Activated CD4-positive, alpha-beta T cell treated with anti-CD3 and anti-CD28 coated beads for 36 hours (primary cell): ENCODE measurements around the gene LRRC8A. TPM values are rescaled to one million over a fixed set of nuclear protein-coding genes. Genes with fewer than 3 reads are reported as not detected.

Source experiments
- ATAC-seq: fragments of 200-7000 bp; cut with Tn5 transposase; one replicate; pipeline ENCODE4 v1.10.0; 2021; ENCODE audit warnings: mild to moderate bottlenecking, moderate library complexity
- CTCF ChIA-PET: fragments of 350-600 bp; sonication (Branson Sonifier 250); formaldehyde crosslinking; loops from one replicate; lab custom pipeline; 2021; ENCODE audit warnings: antibody characterized with exemption; lab: Charles Lee
- POLR2A ChIA-PET: fragments of 350-600 bp; sonication (Branson Sonifier 250); formaldehyde crosslinking; loops from one replicate; lab custom pipeline; 2021; ENCODE audit warnings: antibody characterized with exemption, inconsistent platforms; lab: Charles Lee
- DNase-seq: peaks from one replicate; pipeline ENCODE4 v3.0.0-alpha.2; 2020
- H3K27ac Mint-ChIP-seq: one replicate; pipeline ENCODE4 v1.8.0; 2021; ENCODE audit warnings: mixed read lengths
- H3K27me3 Mint-ChIP-seq: one replicate; pipeline ENCODE4 v1.8.0; 2021; ENCODE audit warnings: mixed read lengths
- H3K36me3 Mint-ChIP-seq: one replicate; pipeline ENCODE4 v1.8.0; 2021; ENCODE audit warnings: low read depth, mixed read lengths
- H3K4me1 Mint-ChIP-seq: one replicate; pipeline ENCODE4 v1.8.0; 2021; ENCODE audit warnings: mixed read lengths
- H3K4me3 Mint-ChIP-seq: one replicate; pipeline ENCODE4 v1.8.0; 2021; ENCODE audit warnings: mild to moderate bottlenecking, moderate library complexity, mixed read lengths
- H3K9me3 Mint-ChIP-seq: one replicate; pipeline ENCODE4 v1.8.0; 2021; ENCODE audit warnings: low read depth, mixed read lengths
- intact Hi-C, 2 experiments: fragments of 100-400 bp; cut with DNase I in 1 of 2; cut with micrococcal nuclease in 1 of 2; formaldehyde crosslinking; loops; one replicate each; pipeline versions ENCODE4 v1.14.2 to v1.15.1; 2022 to 2024; cut with DNase I, micrococcal nuclease
- total RNA-seq, 2 experiments: library from RNA; stranded (reverse); gene quantifications; one replicate each; pipeline ENCODE4 v1.2.3, GENCODE V29; 2021

The LRRC8A gene
- total RNA-seq, 2 experiments from 2014 or later, result 14.9 to 15.5 TPM

DNA sequence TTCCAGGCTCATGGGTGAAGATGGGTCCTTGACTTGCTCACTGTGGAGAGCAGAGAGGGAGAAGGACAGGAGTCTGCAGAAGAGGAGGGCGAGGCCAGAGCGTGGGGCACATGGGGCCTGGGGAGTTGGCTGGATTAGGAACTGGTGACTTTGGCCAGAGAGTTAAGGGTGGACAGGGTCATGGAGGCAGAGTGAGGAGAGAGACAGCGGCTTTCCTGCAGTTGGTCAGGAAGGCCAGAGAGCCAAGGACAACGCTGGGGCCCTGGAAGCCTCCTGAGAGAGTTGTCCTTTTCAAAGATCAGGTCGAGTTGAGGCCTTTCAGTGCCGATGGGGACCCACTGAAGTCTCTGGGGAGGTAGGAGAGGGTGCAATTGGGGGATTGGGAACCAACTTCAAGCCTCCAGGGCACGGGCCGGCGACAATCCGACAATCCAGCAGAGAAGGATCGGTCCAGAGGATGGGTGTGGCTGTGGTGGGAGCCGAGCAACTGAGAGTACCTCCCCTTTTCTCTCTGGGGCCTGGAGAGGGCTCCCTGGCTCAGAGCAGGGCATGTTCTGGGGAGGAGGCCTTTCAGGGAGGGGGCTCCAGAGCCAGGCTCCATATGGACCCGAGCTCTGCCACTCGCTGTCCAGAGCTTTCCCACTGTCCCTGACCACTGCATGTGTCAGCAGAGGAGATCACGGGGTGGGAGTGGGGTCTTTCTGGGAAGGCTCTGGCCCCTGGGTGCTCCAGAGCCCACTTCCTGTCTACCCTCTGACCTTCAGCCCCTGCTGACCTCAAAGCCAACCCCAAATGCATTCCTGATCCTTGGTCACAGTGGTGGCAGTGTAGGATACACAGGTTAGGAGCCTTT, 31.3 kb downstream of the LRRC8A start:
- Mint-ChIP-seq H3K36me3 (peaks cover 43% of the 10 kb centered on the region), H3K27me3 (no peaks in the 10 kb centered on the region), H3K27ac (peak overlapping the region; percentile 80), H3K4me1 (peaks cover 47% of the 10 kb centered on the region), H3K4me3 (no peak overlapping the region), H3K9me3 (no peaks in the 10 kb centered on the region)
- ChIA-PET POLR2A (no interaction called here), CTCF (interaction anchor here (0.9 kb wide), 1 partner anchor 12 kb away, joined by 3 read pairs; no protein-coding TSS in a partner anchor)
- intact Hi-C loops, result no loop called here
- no peak for ATAC-seq
- no peak for DNase-seq

GRCh38 chr9:128913995-128914772, 32.3 kb downstream of the LRRC8A start:
- no peaks in the 10 kb centered on the region for H3K9me3 Mint-ChIP-seq
- peaks cover 35% of the 10 kb centered on the region for H3K36me3 Mint-ChIP-seq
- POLR2A ChIA-PET, result no interaction called here
- H3K4me1 Mint-ChIP-seq, result peaks cover 46% of the 10 kb centered on the region
- H3K4me3 Mint-ChIP-seq, result no peak overlapping the region
- H3K27me3 Mint-ChIP-seq, result no peaks in the 10 kb centered on the region
- CTCF ChIA-PET, result interaction anchor here (1.8 kb wide), 1 partner anchor 14 kb away, joined by 8 read pairs; no protein-coding TSS in a partner anchor
- H3K27ac Mint-ChIP-seq, result peak overlapping the region; percentile 19
- peak; percentile 44 for DNase-seq
- intact Hi-C loops, result no loop called here
- ATAC-seq, result peak; percentile 66

DNA sequence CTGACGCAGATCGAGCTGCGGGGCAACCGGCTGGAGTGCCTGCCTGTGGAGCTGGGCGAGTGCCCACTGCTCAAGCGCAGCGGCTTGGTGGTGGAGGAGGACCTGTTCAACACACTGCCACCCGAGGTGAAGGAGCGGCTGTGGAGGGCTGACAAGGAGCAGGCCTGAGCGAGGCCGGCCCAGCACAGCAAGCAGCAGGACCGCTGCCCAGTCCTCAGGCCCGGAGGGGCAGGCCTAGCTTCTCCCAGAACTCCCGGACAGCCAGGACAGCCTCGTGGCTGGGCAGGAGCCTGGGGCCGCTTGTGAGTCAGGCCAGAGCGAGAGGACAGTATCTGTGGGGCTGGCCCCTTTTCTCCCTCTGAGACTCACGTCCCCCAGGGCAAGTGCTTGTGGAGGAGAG, 34.3 kb downstream of the LRRC8A start:
- no peak for DNase-seq
- Mint-ChIP-seq H3K27ac (no peak overlapping the region), H3K9me3 (no peaks in the 10 kb centered on the region), H3K27me3 (no peaks in the 10 kb centered on the region), H3K36me3 (peaks cover 30% of the 10 kb centered on the region), H3K4me3 (no peak overlapping the region), H3K4me1 (peaks cover 36% of the 10 kb centered on the region)
- CTCF ChIA-PET, result interaction anchor here (0.6 to 1.8 kb wide), 4 partner anchors 12 to 519 kb away, joined by 3 to 8 read pairs (median 5); no protein-coding TSS in a partner anchor
- POLR2A ChIA-PET, result interaction anchor here (0.5 kb wide), 1 partner anchor 22 kb away, joined by 5 read pairs; no protein-coding TSS in a partner anchor
- intact Hi-C loops, result no loop called here
- ATAC-seq, result no peak

DNA sequence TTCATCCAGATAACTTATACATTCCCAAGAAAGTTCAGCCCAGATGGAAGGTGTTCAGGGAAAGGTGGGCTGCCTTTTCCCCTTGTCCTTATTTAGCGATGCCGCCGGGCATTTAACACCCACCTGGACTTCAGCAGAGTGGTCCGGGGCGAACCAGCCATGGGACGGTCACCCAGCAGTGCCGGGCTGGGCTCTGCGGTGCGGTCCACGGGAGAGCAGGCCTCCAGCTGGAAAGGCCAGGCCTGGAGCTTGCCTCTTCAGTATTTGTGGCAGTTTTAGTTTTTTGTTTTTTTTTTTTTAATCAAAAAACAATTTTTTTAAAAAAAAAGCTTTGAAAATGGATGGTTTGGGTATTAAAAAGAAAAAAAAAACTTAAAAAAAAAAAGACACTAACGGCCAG, 34.8 kb downstream of the LRRC8A start:
- H3K9me3 Mint-ChIP-seq, result no peaks in the 10 kb centered on the region
- DNase-seq (no peak), ATAC-seq (no peak)
- H3K36me3 Mint-ChIP-seq, result peaks cover 30% of the 10 kb centered on the region
- intact Hi-C loops, result no loop called here
- POLR2A ChIA-PET, result no interaction called here
- no peak overlapping the region for H3K27ac Mint-ChIP-seq
- no peak overlapping the region for H3K4me3 Mint-ChIP-seq
- H3K27me3 Mint-ChIP-seq, result no peaks in the 10 kb centered on the region
- peaks cover 31% of the 10 kb centered on the region for H3K4me1 Mint-ChIP-seq
- CTCF ChIA-PET, result interaction anchor here (1.2 kb wide), 1 partner anchor 345 kb away, joined by 3 read pairs; no protein-coding TSS in a partner anchor

DNA sequence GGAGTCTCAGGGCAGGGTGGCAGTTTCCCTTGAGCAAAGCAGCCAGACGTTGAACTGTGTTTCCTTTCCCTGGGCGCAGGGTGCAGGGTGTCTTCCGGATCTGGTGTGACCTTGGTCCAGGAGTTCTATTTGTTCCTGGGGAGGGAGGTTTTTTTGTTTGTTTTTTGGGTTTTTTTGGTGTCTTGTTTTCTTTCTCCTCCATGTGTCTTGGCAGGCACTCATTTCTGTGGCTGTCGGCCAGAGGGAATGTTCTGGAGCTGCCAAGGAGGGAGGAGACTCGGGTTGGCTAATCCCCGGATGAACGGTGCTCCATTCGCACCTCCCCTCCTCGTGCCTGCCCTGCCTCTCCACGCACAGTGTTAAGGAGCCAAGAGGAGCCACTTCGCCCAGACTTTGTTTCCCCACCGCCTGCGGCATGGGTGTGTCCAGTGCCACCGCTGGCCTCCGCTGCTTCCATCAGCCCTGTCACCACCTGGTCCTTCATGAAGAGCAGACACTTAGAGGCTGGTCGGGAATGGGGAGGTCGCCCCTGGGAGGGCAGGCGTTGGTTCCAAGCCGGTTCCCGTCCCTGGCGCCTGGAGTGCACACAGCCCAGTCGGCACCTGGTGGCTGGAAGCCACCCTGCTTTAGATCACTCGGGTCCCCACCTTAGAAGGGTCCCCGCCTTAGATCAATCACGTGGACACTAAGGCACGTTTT, 35.4 kb downstream of the LRRC8A start:
- CTCF ChIA-PET, result no interaction called here
- POLR2A ChIA-PET, result no interaction called here
- peaks cover 28% of the 10 kb centered on the region for H3K4me1 Mint-ChIP-seq
- H3K27me3 Mint-ChIP-seq, result no peaks in the 10 kb centered on the region
- ATAC-seq (no peak), DNase-seq (no peak)
- H3K27ac Mint-ChIP-seq, result no peak overlapping the region
- intact Hi-C loops, result no loop called here
- no peak overlapping the region for H3K4me3 Mint-ChIP-seq
- peaks cover 26% of the 10 kb centered on the region for H3K36me3 Mint-ChIP-seq
- no peaks in the 10 kb centered on the region for H3K9me3 Mint-ChIP-seq

DNA sequence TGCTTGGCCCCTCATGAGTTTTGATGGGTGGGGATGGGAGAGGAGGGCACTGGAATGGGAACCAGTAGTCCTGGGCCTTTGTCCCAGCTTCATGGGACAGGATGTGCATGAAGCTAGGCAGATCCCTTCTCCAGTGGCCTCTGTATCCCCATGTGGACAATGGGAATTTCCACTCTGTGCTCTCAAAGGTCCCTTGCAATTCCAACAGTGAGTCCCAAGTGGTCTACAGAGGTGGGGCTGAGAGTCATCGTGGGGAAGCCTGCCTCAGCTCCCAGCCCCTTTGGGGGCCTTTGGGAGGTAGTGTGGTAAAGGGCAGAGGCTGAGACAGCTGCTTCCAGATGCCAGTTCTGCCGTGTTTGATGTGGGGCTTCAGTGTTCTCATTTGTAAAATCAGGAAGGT, 37.0 kb downstream of the LRRC8A start:
- intact Hi-C loops, result no loop called here

GRCh38 chr9:128919402-128920089, 37.6 kb downstream of the LRRC8A start:
- intact Hi-C loops, result no loop called here
- CTCF ChIA-PET, result no interaction called here
- no peak overlapping the region for H3K27ac Mint-ChIP-seq
- no peaks in the 10 kb centered on the region for H3K27me3 Mint-ChIP-seq
- DNase-seq, result no peak
- no peak overlapping the region for H3K4me3 Mint-ChIP-seq
- peaks cover 18% of the 10 kb centered on the region for H3K36me3 Mint-ChIP-seq
- H3K4me1 Mint-ChIP-seq, result peaks cover 6% of the 10 kb centered on the region
- no peaks in the 10 kb centered on the region for H3K9me3 Mint-ChIP-seq
- POLR2A ChIA-PET, result no interaction called here
- no peak for ATAC-seq

More for the DNA sequence above, 37.0 kb downstream of the LRRC8A start:
- Mint-ChIP-seq H3K27ac (no peak overlapping the region), H3K4me1 (peaks cover 11% of the 10 kb centered on the region), H3K4me3 (no peak overlapping the region), H3K27me3 (no peaks in the 10 kb centered on the region), H3K36me3 (peaks cover 18% of the 10 kb centered on the region), H3K9me3 (no peaks in the 10 kb centered on the region)
- ATAC-seq (no peak), DNase-seq (no peak)
- CTCF ChIA-PET, result interaction anchor here (0.9 to 1.0 kb wide), 2 partner anchors 8 to 9 kb away, joined by 3 read pairs; no protein-coding TSS in a partner anchor
- POLR2A ChIA-PET, result no interaction called here

GRCh38 chr9:128920381-128921058, 38.6 kb downstream of the LRRC8A start, which contains the start of gene PHYHD1:
PHYHD1 (plus strand) TSS chr9:128920982; CDS start chr9:128922324, 1,342 bp downstream.
- Mint-ChIP-seq H3K27ac (no peak within 1 kb of the TSS), H3K4me1 (peaks cover 6% of the 10 kb centered on the region), H3K4me3 (no peak within 1 kb of the TSS), H3K9me3 (no peaks in the 10 kb centered on the region), H3K27me3 (no peaks in the 10 kb centered on the region), H3K36me3 (peaks cover 15% of the 10 kb centered on the region)
- ChIA-PET CTCF (no interaction called here), POLR2A (no interaction called here)
- ATAC-seq (no peak), DNase-seq (no peak)
- intact Hi-C loops, result no loop called here

DNA sequence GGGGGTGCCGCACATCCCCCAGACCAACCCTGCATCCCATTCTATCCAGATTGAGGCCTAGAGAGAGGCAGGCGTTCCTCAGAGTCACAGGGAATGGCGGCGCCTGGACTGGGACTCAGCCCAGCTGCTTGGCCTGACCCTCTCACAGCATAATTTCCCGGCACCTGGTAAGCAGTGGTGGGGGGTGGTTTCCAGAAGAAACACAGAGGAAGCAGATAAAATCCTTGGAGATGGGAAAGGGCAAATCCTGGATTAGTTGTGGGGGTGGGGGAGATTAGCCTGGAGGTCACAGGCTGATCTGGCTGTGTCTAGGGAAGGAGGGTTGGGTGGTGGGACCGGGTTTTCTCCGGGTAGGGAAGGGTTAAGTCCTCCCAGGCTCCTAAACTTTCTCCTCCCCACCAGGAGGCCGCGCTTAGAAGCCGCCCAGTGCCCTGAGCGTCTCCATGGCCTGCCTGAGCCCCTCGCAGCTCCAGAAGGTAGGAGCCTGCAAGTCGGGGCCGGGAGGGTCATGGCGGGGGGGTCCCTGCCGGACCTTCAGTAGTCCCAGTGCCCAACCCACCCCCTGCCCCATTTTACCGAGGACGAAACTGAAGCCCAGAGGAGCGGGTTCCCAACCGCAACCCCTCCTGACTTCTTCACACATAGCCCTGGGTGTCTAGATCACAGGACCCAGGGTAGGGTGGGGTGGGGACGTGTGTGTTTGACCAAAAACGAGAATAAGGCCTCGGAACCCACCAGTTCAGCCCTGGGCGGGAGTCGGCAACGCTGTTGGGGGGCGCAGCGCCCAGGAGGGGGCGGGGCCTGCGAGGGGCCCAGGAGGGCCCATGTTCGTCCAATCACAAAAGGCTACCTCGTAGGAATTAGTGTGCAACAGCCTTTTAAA, 40.2 kb downstream of the LRRC8A start:
- Mint-ChIP-seq H3K36me3 (peaks cover 8% of the 10 kb centered on the region), H3K9me3 (no peaks in the 10 kb centered on the region), H3K27me3 (no peaks in the 10 kb centered on the region), H3K4me3 (no peak overlapping the region), H3K27ac (no peak overlapping the region), H3K4me1 (peaks cover 7% of the 10 kb centered on the region)
- intact Hi-C loops, result no loop called here
- DNase-seq, result no peak
- ChIA-PET POLR2A (no interaction called here), CTCF (interaction anchor here (0.6 to 0.9 kb wide), 3 partner anchors 58 to 501 kb away, joined by 3 to 4 read pairs (median 3); no protein-coding TSS in a partner anchor)
- ATAC-seq, result peak; percentile 58
